Measurements from ENCODE around the gene RUFY3.
A peak's percentile ranks its signal among the peaks of the same experiment; 100 is the strongest.

RUFY3 gene

GRCh38 chr4:70841951-70842350, 120.2 kb downstream of the RUFY3 start:
- Mint-ChIP-seq H3K36me3 (ENCODE audit: low read depth) (peaks cover 17% of the 10 kb centered on the region), H3K27me3 (no peaks in the 10 kb centered on the region), H3K4me3 (no peak overlapping the region), H3K27ac (no peak overlapping the region), H3K4me1 (ENCODE audit: low read depth) (peaks cover 35% of the 10 kb centered on the region), H3K9me3 (no peaks in the 10 kb centered on the region)
- DNase-seq: no peak

- no peaks in the 10 kb centered on the region for H3K27me3 Mint-ChIP-seq
- peaks cover 33% of the 10 kb centered on the region for H3K4me1 Mint-ChIP-seq (ENCODE audit: low read depth)
- H3K36me3 Mint-ChIP-seq (ENCODE audit: low read depth): peaks cover 11% of the 10 kb centered on the region
- no peaks in the 10 kb centered on the region for H3K9me3 Mint-ChIP-seq
- no peak overlapping the region for H3K4me3 Mint-ChIP-seq
- no peak for DNase-seq
- H3K27ac Mint-ChIP-seq: peak overlapping the region; percentile 74
Observed at GRCh38 chr4:70842761-70843435, 121.1 kb downstream of the RUFY3 start.

GRCh38 chr4:70844180-70844579, 122.4 kb downstream of the RUFY3 start:
- Mint-ChIP-seq H3K4me3 (no peak overlapping the region), H3K27ac (peak overlapping the region; percentile 50), H3K27me3 (no peaks in the 10 kb centered on the region), H3K36me3 (ENCODE audit: low read depth) (peaks cover 2% of the 10 kb centered on the region), H3K4me1 (ENCODE audit: low read depth) (peaks cover 30% of the 10 kb centered on the region), H3K9me3 (no peaks in the 10 kb centered on the region)
- DNase-seq: no peak

- Mint-ChIP-seq H3K27me3 (no peaks in the 10 kb centered on the region), H3K27ac (no peak overlapping the region), H3K4me3 (no peak overlapping the region)
Observed at GRCh38 chr4:70849291-70849690, 127.5 kb downstream of the RUFY3 start.

GRCh38 chr4:70855464-70855863, 133.7 kb downstream of the RUFY3 start:
- DNase-seq: no peak
- H3K4me1 Mint-ChIP-seq (ENCODE audit: low read depth): no peaks in the 10 kb centered on the region
- H3K27ac Mint-ChIP-seq: no peak overlapping the region
- no peaks in the 10 kb centered on the region for H3K27me3 Mint-ChIP-seq
- H3K4me3 Mint-ChIP-seq: no peak overlapping the region
- no peaks in the 10 kb centered on the region for H3K36me3 Mint-ChIP-seq (ENCODE audit: low read depth)
- H3K9me3 Mint-ChIP-seq: no peaks in the 10 kb centered on the region

More at GRCh38 chr4:70849291-70849690, 127.5 kb downstream of the RUFY3 start:
- no peak for DNase-seq
- Mint-ChIP-seq H3K36me3 (ENCODE audit: low read depth) (peaks cover 3% of the 10 kb centered on the region), H3K4me1 (ENCODE audit: low read depth) (peaks cover 3% of the 10 kb centered on the region), H3K9me3 (no peaks in the 10 kb centered on the region)
